DND-41 (cell line): ENCODE measurements around the gene HSPA12A.

Experiments used
- ATAC-seq: fragments of 200-7000 bp; cut with Tn5 transposase; 3 replicates; pipeline ENCODE4 v1.9.1; 2021; ENCODE audit warnings: low read depth; ENCODE audit not compliant: insufficient read depth
- DNase-seq: peaks from one replicate; pipeline ENCODE4 v3.0.0-alpha.2; 2020
- H2AFZ ChIP-seq: 2 replicates; pipeline ENCODE4 v1.6.0; 2012; ENCODE audit warnings: low read depth, low read length
- H3K27ac ChIP-seq: 2 replicates; pipeline ENCODE4 v1.5.1; 2012; ENCODE audit warnings: low read length, inconsistent platforms
- H3K27me3 ChIP-seq: fragments of 200-600 bp; sonication (generic); 2 replicates; pipeline ENCODE4 v1.6.0; 2012; ENCODE audit warnings: low read length, mild to moderate bottlenecking, inconsistent platforms; ENCODE audit not compliant: insufficient read depth, poor library complexity
- H3K36me3 ChIP-seq: 2 replicates; pipeline ENCODE4 v1.5.1; 2012; ENCODE audit warnings: low read length, inconsistent platforms; ENCODE audit not compliant: insufficient read depth
- H3K4me1 ChIP-seq: 2 replicates; pipeline ENCODE4 v1.5.1; 2012; ENCODE audit warnings: mild to moderate bottlenecking, low read length; ENCODE audit not compliant: insufficient read depth
- H3K4me2 ChIP-seq: 2 replicates; pipeline ENCODE4 v1.6.0; 2012; ENCODE audit warnings: mild to moderate bottlenecking, moderate library complexity, low read length, inconsistent platforms; ENCODE audit not compliant: insufficient read depth
- H3K4me3 ChIP-seq, 2 experiments: fragments of 200-600 bp in 1 of 2; shearing (Covaris generic) in 1 of 2; 2 replicates each; pipeline ENCODE4 v1.5.1; 2012 to 2016; ENCODE audit warnings: inconsistent platforms in 2 of 2, low read length in 2 of 2, mild to moderate bottlenecking in 2 of 2, low read depth in 1 of 2, moderate library complexity in 1 of 2
- H3K79me2 ChIP-seq: 2 replicates; pipeline ENCODE4 v1.6.0; 2012; ENCODE audit warnings: low read length, inconsistent platforms; ENCODE audit not compliant: insufficient read depth
- H3K9ac ChIP-seq: 2 replicates; pipeline ENCODE4 v1.6.0; 2012; ENCODE audit warnings: low read depth, mild to moderate bottlenecking, inconsistent platforms, low read length, moderate library complexity
- H3K9me3 ChIP-seq: 2 replicates; pipeline ENCODE4 v1.5.1; 2012; ENCODE audit warnings: low read length, moderate library complexity, mild to moderate bottlenecking, inconsistent platforms; ENCODE audit not compliant: insufficient read depth, severe bottlenecking
- H4K20me1 ChIP-seq: 2 replicates; pipeline ENCODE4 v1.6.0; 2012; ENCODE audit warnings: low read length; ENCODE audit not compliant: insufficient read depth
- CTCF ChIP-seq: IDR thresholded peaks from 2 replicates; pipeline ENCODE4 v1.5.1; 2012; ENCODE audit warnings: borderline replicate concordance, low read length, moderate library complexity, mild to moderate bottlenecking; ENCODE audit not compliant: poor library complexity, severe bottlenecking; ENCODE audit errors: extremely low read depth
- EZH2 ChIP-seq: IDR thresholded peaks from 3 replicates; pipeline ENCODE4 v1.6.1; 2012; ENCODE audit warnings: borderline replicate concordance, low read depth, mild to moderate bottlenecking, moderate library complexity, low read length, inconsistent platforms; ENCODE audit not compliant: severe bottlenecking

The HSPA12A gene

GRCh38 chr10:116684781-116685180 lies 57.6 kb downstream of the HSPA12A start:
- H3K4me3 ChIP-seq, result no peak overlapping the region
- no peak overlapping the region for H3K9ac ChIP-seq
- no peaks in the 10 kb centered on the region for H3K36me3 ChIP-seq
- no peaks in the 10 kb centered on the region for H3K79me2 ChIP-seq
- ATAC-seq, result no peak
- no peaks in the 10 kb centered on the region for H3K27me3 ChIP-seq
- H4K20me1 ChIP-seq, result no peaks in the 10 kb centered on the region
- DNase-seq, result no peak
- no peak overlapping the region for H3K27ac ChIP-seq
- H3K4me1 ChIP-seq, result no peaks in the 10 kb centered on the region
- TF ChIP-seq EZH2, result no peak
- TF ChIP-seq CTCF, result no peak
- no peaks in the 10 kb centered on the region for H3K9me3 ChIP-seq
- no peak overlapping the region for H3K4me2 ChIP-seq
- H2AFZ ChIP-seq, result no peak overlapping the region

DNA sequence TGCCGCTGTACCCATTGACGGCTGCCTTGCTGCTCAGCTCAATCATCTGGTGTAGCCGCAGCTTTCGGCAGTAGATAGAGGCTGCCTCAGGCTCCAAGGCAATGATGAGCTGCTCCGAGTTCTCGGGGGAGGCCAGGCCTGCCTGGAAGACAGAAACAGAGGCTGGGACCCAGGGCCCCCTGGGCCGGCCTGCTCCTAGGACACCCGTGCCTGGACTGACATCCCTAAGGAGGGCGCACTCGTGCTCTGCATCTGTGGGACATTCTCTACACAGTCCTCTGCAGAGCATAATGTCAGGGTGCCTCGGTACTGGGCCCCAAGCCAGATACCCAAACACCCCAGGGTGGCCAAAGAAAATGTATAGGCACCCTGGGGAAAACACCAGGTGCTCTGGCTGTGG lies 58.5 kb downstream of the HSPA12A start:
- Histone ChIP-seq H3K36me3 (no peaks in the 10 kb centered on the region), H3K4me1 (no peaks in the 10 kb centered on the region), H3K27me3 (no peaks in the 10 kb centered on the region), H3K9me3 (no peaks in the 10 kb centered on the region), H2AFZ (no peak overlapping the region), H3K27ac (no peak overlapping the region), H3K4me2 (no peak overlapping the region), H3K79me2 (no peaks in the 10 kb centered on the region), H4K20me1 (no peaks in the 10 kb centered on the region), H3K9ac (no peak overlapping the region), H3K4me3 (no peak overlapping the region)
- DNase-seq, result no peak
- TF ChIP-seq CTCF (no peak), EZH2 (no peak)
- ATAC-seq, result no peak

DNA sequence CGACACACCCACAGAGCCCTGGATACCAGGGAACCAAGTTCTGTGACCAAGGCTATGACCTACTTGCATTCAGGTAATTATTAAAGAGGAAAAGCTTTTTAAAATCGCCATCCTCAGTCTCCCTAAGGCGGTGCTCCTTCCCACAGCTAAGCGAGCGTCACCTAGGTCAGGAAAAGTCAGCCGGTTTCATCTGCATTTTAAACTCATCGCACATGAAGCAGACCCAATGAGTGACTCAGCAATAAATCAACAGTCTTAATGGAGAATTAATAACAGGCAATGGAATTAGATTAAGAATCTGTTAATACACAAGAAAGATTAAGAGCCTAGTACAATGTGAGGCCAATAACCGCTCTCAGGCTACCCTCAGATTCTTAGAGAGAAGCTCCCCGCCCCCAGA lies 59.2 kb downstream of the HSPA12A start:
- H3K4me3 ChIP-seq, result no peak overlapping the region
- no peaks in the 10 kb centered on the region for H3K9me3 ChIP-seq
- no peak overlapping the region for H3K9ac ChIP-seq
- H3K4me2 ChIP-seq, result no peak overlapping the region
- no peaks in the 10 kb centered on the region for H3K79me2 ChIP-seq
- no peak overlapping the region for H2AFZ ChIP-seq
- DNase-seq (no peak), ATAC-seq (no peak)
- H4K20me1 ChIP-seq, result no peaks in the 10 kb centered on the region
- H3K27me3 ChIP-seq, result no peaks in the 10 kb centered on the region
- TF ChIP-seq CTCF (no peak), EZH2 (no peak)
- no peak overlapping the region for H3K27ac ChIP-seq
- H3K36me3 ChIP-seq, result no peaks in the 10 kb centered on the region
- no peaks in the 10 kb centered on the region for H3K4me1 ChIP-seq

GRCh38 chr10:116679351-116679750 lies 63.0 kb downstream of the HSPA12A start:
- no peak overlapping the region for H3K4me3 ChIP-seq
- ATAC-seq (no peak), DNase-seq (no peak)
- H3K4me1 ChIP-seq, result no peaks in the 10 kb centered on the region
- no peak overlapping the region for H2AFZ ChIP-seq
- H3K27ac ChIP-seq, result no peak overlapping the region
- H3K36me3 ChIP-seq, result no peaks in the 10 kb centered on the region
- H3K27me3 ChIP-seq, result no peaks in the 10 kb centered on the region
- no peaks in the 10 kb centered on the region for H4K20me1 ChIP-seq
- H3K9me3 ChIP-seq, result no peaks in the 10 kb centered on the region
- no peaks in the 10 kb centered on the region for H3K79me2 ChIP-seq
- TF ChIP-seq EZH2 (no peak), CTCF (no peak)
- H3K4me2 ChIP-seq, result no peak overlapping the region
- H3K9ac ChIP-seq, result no peak overlapping the region
